ENCODE data around the gene PCDH15.

GRCh38 chr10:54203401-54203800, 597.6 kb downstream of the PCDH15 start:
- TF ChIP-seq, protein P1, sequence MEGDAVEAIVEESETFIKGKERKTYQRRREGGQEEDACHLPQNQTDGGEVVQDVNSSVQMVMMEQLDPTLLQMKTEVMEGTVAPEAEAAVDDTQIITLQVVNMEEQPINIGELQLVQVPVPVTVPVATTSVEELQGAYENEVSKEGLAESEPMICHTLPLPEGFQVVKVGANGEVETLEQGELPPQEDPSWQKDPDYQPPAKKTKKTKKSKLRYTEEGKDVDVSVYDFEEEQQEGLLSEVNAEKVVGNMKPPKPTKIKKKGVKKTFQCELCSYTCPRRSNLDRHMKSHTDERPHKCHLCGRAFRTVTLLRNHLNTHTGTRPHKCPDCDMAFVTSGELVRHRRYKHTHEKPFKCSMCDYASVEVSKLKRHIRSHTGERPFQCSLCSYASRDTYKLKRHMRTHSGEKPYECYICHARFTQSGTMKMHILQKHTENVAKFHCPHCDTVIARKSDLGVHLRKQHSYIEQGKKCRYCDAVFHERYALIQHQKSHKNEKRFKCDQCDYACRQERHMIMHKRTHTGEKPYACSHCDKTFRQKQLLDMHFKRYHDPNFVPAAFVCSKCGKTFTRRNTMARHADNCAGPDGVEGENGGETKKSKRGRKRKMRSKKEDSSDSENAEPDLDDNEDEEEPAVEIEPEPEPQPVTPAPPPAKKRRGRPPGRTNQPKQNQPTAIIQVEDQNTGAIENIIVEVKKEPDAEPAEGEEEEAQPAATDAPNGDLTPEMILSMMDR (IDR thresholded peaks at IDR 0.05) = no peak
- no peak for TF ChIP-seq POLR2A (IDR thresholded peaks at IDR 0.05)
